Muscle of back (tissue), 11 donors: ENCODE results near the gene AKAP13. TPM values are rescaled to one million over a fixed set of nuclear protein-coding genes. Genes with fewer than 3 reads are reported as not detected.
"Not testable (repeated sequence)": the region's sequence is repeated elsewhere in the genome, so short reads cannot be mapped to it uniquely, and the experiment has no call there.

Experiments used
- DNase-seq, 3 donors: peaks; one replicate each; pipeline versions ENCODE4 v3.0.0 to v3.0.0-alpha.2; 2013
- polyA plus RNA-seq, 10 donors: library from polyadenylated mRNA; unstranded; fragments of 120-200 nt; gene quantifications; one replicate each; pipeline ENCODE4 v1.2.1, GENCODE V29; 2013; ENCODE audit not compliant: insufficient read length in 10 of 10

Gene AKAP13
- polyA plus RNA-seq, 10 donors, result 58.9 to 89.6 (median 65.7) TPM

DNA sequence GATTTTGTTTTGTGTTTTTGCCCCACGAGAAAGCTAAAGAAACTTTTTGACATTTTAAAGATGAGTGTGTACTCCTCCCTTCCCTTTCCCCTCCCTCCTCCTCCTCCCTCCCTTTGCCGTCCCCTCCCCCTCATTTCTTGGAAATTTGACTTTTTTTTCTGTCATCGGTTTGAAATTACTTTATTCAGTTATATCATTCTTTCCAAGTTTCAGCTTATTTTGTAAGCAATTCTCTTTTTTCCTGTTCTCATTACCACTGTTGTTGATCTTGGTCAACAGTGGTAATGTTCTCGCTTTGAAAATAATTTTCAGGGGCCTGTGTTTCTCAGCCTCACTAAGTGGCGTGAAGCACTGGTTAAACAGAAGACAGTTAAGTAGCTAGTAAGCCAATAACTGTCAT, 178.4 kb downstream of the AKAP13 start:
- no peak for DNase-seq

DNA sequence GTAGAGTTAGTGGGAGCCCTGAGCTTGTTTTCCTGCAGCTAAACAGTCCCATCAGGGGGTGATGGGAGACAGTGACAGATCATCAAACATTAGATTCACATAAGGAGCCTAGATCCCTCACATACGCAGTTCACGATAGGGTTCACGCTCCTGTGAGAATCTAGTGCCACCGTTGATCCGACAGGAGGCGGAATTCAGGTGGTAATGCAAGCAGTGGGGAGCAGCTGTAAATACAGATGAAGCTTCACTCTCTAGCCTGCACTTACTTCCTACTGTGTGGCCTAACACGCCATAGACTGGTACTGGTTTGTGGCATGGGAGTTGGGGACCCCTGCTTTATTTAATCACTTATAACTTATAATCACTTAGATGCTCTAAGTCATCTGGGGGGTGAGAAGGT, 179.1 kb downstream of the AKAP13 start:
- no peak for DNase-seq

DNA sequence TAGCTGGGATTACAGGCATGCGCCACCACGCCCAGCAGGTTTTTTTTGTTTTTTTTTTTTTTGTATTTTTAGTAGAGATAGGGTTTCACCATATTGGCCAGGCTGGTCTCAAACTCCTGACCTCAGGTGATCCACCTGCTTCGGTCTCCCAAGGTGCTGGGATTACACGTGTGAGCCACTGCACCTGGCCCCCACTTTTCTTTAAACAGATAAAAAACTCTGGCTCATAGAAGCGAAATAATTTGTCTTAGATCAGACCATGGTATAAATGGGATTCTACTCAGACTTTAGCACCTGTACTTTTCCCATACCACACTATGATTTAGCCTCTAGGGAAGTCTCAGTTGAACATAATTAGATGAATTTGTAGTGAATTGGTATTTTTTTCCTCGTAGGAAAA, 182.4 kb downstream of the AKAP13 start:
- no peak for DNase-seq

DNA sequence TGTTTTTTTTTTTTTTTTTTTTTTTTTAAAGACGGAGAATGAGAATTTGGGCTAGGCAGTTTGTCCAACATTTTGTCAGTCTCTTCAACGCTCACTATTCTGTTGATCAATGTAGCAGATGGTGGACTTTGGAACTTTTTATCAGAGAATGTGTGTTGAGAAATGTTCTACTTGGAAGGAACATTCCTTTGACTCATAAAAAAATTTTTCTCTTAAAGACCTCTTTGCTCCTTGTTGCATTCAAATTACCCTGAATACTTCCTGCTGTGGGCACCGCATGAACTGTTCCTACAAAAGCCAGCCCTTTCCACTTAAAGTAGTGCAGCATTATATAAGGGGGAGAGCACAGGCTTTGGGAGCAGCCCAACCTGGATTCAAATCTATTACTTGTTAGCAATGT, 182.9 kb downstream of the AKAP13 start:
- DNase-seq, result no peak

DNA sequence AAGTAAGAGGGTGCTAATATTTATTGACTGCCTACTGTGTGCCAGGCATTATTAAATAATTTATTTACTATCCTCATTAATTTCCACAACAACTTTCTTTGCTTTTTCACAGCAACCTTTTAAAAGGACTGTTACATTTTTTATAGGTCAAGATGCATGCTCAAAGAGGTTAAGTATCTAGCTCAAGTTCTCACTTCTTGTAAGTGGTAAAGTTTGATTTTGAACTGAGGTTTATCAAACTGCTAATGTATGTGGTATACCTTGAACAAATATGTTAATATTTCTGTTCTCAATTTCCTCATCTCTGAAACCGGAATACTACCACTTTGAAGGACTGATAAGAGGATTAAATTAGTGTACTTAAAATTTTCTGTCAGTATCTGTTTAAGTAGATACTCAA, 183.3 kb downstream of the AKAP13 start:
- DNase-seq, result no peak

DNA sequence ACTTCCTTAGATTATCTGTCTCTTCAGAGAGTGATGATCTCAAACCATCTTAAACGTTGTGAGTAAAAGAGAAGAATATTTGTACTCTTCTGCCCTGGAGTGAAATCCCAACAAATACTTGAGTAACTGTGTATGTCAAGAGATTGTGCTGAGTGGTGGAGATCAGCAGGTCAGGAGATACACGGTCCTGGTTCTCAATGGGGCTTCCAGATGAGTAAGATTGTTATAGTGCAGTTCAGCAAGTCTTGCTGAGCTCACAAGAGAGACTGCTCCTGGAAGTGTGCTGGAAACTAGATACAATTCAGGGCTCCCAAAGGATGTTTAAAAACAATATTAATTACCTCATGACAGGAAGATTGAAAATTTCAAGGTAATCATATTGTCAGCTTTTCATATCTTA, 184.3 kb downstream of the AKAP13 start:
- no peak for DNase-seq

DNA sequence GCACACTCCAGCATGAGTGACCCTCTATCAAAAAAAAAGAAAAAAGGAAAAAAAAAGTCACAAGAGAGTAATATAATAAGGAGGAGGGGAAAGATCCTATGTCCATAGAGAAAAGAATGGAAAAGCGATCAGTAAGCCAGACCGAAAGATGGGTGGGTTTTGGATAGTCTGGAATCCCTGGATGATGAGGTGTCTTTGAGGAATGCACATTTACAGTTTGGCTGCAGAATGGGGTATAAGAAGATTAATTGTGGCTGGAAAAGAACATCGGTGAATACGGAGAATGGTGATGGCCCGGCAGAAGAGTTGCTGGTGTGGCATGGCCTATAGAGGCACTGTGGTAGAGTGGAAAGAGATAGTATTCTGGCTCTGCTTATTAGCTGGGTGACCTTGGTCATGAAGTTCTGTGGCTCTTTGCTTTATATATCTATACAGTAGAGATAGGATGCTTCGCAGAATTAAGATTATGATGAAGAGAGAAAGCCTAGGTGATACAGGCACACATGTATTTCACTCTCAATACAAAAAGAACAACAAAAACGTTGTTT, 187.9 kb downstream of the AKAP13 start:
- no peak for DNase-seq

DNA sequence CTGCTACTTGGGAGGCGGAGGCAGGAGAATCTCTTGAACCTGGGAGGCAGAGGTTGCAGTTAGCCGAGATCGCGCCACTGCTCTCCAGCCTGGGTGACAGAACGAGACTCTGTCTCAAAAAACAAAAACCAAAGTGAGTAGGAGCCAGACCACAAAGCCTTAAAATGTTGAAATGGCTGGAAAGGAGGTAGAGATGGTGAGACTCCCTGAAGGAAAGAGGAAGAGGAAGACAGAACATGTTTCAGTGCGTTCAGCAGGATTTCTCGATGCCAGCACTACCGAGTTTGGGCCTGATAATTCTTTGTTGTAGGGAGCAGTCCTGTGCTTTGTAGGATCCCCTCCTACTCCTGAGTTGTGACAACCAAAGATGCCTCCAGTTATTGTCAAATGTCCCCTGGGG, 189.9 kb downstream of the AKAP13 start:
- DNase-seq, result no peak

DNA sequence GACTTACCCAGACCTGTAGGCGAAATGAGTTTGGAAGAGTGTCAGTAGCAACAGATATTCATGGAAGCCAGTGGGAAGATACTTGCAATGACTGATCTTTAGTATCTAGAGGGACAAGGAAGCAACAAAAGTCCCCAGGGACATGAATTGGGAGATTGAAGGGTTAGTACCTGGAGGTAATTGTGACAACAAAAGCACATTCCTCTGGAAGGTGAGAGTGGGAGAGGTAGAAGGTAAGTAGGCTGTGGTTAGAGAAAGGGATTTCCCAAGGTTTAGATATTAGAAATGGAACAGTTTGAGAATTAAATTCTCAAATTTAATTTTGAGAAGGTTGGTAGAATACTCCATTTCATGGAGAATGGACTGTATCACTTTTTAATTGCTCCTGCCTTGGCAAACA, 191.4 kb downstream of the AKAP13 start:
- no peak for DNase-seq

DNA sequence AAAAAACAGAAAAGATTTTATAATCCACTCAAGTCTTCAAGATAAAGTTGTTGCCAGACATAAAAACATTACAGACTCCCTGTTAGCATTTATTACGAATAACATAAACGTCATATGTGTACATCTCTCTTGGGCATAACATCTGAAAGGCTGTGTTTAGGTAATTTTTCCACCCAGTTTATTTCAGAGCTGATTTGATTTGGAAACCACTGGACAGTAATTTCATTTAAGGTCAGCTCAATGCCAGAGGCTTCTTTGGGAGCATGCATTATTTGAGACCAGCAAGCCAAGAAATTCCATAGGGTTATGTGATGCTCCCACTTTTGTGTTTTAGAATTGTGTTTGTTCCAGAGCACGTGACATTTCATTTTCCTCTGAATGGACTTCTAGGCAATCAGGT, 196.0 kb downstream of the AKAP13 start:
- DNase-seq, result peak in 1 of 3 donors; percentile 64

DNA sequence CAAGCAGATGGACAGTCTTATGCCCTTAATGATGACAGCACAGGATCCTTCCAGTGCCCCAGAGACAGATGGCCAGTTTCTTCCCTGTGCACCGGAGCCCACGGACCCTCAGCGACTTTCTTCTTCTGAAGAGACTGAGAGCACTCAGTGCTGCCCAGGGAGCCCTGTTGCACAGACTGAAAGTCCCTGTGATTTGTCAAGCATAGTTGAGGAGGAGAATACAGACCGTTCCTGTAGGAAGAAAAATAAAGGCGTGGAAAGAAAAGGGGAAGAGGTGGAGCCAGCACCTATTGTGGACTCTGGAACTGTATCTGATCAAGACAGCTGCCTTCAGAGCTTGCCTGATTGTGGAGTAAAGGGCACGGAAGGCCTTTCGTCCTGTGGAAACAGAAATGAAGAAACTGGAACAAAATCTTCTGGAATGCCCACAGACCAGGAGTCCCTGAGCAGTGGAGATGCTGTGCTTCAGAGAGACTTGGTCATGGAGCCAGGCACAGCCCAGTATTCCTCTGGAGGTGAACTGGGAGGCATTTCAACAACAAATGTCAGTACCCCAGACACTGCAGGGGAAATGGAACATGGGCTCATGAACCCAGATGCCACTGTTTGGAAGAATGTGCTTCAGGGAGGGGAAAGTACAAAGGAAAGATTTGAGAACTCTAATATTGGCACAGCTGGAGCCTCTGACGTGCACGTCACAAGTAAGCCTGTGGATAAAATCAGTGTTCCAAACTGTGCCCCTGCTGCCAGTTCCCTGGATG, 198.7 kb downstream of the AKAP13 start:
- no peak for DNase-seq

DNA sequence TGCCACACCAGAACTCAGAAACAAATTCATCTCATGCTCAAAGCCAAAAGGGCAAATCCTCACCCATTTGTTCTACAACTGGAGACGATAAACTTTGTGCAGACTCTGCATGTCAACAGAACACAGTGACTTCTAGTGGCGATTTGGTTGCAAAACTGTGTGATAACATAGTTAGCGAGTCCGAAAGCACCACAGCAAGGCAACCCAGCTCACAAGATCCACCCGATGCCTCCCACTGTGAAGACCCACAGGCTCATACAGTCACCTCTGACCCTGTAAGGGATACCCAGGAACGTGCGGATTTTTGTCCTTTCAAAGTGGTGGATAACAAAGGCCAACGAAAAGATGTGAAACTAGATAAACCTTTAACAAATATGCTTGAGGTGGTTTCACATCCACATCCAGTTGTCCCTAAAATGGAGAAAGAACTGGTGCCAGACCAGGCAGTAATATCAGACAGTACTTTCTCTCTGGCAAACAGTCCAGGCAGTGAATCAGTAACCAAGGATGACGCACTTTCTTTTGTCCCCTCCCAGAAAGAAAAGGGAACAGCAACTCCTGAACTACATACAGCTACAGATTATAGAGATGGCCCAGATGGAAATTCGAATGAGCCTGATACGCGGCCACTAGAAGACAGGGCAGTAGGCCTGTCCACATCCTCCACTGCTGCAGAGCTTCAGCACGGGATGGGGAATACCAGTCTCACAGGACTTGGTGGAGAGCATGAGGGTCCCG, 199.7 kb downstream of the AKAP13 start:
- no peak for DNase-seq

DNA sequence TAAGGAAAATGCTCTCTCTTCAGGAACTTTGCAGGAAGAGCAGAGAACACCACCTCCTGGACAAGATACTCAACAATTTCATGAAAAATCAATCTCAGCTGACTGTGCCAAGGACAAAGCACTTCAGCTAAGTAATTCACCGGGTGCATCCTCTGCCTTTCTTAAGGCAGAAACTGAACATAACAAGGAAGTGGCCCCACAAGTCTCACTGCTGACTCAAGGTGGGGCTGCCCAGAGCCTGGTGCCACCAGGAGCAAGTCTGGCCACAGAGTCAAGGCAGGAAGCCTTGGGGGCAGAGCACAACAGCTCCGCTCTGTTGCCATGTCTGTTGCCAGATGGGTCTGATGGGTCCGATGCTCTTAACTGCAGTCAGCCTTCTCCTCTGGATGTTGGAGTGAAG, 200.5 kb downstream of the AKAP13 start:
- DNase-seq, result no peak

DNA sequence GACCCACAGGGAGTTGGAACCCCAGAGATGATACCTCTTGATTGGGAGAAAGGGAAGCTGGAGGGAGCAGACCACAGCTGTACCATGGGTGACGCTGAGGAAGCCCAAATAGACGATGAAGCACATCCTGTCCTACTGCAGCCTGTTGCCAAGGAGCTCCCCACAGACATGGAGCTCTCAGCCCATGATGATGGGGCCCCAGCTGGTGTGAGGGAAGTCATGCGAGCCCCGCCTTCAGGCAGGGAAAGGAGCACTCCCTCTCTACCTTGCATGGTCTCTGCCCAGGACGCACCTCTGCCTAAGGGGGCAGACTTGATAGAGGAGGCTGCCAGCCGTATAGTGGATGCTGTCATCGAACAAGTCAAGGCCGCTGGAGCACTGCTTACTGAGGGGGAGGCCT, 201.1 kb downstream of the AKAP13 start:
- DNase-seq, result no peak

DNA sequence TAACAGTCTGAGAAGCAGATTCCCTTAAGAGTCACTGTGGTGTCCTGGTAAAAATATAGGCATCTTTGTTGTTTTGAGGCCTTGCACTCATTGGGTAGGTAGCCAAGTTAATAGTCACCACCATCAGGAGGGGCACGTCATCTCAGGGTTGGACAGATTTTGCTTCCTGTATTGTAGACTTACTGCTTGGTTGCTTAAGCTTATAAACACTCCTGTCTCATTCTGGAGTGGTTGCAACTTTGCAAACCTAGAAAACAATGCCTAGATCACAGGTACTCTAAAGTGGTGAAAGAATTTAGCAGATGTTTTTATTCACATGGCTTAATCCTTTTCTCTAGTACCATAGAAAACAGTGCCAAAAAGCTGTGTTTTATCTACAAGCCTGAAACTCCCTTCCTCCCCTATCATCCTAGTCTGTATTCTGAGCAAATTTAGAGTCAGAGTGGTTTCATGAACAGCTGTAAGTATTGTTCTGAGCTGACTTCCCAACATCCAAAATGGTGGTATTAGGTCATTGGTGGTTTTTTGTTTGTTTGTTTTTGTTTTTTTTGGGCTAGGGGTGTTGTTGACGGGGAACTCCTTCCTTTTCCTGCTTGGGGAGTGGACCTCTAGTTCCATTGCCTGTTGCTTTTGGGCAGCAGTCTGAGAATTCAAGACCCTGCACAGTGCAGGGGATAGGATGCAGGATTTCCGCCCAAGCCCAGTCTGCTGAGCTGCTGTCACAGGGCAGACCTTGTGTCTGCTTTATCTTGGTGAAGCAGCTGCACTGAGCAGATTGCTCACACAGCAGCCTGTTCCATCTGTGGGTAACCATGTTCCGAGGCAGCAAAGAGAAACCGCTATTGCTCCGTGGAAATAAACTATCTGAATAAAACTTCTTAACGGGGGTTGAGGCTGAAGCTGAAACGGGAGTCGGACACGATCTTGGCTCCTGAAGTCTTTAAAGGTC, 202.0 kb downstream of the AKAP13 start:
- peak in 1 of 3 donors; percentile 77 for DNase-seq

DNA sequence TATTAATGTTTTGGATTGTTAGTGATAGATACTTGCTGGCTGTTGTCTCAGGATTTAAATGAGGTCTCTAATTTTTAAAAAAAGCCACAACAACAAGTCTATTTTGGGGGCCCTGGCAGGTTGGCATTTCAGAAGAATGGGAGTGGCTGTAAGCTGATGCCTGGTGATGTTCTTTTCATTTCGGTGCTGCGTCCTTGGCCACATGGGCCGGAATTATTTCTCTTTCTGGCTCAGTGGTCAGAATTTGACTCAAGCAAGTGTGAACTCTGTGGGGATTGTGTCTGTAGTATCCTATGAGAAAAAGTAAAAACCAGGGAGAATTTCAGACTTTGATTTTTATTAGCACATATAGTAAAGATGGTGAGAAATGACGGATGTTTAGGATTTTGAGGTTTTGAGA, 203.0 kb downstream of the AKAP13 start:
- DNase-seq, result no peak

DNA sequence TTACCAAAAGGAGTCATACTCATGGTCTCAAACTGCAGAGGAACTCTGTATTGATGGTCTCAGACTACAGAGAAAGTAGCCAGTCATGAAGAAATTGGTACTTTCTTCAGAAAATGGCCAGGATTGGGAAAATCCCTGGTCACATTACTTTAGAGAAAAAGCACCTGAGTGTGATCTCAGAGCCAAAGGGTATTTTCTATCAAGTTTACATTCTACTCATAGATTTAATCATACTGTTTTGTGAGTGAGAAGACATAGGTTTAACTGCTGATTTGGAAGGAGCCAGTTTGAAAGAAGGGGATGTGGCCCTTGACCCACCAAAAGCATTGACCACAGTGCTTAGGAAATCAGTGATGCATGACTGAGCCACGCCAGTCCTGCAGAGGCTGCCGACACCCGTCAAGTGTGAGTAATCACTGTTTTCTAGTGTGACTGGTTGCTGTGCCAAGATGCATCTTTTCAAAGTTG, 203.6 kb downstream of the AKAP13 start:
- no peak for DNase-seq

DNA sequence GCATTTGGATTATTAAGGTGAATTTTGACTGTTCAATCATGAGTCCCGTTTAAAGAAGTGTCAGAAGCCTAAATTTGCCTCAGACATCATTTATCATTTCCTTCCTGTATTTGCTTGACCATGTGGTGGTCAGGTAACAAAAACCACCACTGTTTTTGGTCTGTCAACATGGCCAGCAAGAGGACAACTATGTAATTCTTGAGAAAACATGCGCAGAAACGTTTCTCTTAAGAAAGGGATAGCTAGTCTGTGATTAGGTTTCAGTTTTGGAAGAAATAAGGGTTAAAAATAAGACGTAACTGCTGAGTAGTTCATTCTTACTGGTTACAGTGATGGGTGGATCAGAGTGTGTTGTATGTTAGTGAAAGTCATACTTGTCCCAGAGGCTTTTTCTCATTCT, 204.5 kb downstream of the AKAP13 start:
- DNase-seq, result no peak

DNA sequence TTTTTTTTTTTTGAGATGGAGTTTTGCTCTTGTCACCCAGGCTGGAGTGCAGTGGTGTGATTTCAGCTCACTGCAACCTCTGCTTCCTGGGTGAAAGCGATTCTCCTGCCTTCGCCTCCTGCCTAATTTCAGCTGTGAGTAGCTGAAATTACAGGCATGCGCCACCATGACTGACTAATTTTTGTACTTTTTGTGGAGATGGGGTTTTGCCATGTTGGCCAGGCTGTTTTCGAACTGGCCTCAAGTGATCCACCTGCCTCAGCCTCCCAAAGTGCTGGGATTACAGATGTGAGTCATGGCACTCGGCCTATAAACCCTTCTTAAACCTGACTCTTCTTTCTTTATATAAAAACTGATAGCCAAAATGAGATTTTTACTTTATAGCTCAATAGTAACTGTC, 205.8 kb downstream of the AKAP13 start:
- DNase-seq, result not testable (repeated sequence)

DNA sequence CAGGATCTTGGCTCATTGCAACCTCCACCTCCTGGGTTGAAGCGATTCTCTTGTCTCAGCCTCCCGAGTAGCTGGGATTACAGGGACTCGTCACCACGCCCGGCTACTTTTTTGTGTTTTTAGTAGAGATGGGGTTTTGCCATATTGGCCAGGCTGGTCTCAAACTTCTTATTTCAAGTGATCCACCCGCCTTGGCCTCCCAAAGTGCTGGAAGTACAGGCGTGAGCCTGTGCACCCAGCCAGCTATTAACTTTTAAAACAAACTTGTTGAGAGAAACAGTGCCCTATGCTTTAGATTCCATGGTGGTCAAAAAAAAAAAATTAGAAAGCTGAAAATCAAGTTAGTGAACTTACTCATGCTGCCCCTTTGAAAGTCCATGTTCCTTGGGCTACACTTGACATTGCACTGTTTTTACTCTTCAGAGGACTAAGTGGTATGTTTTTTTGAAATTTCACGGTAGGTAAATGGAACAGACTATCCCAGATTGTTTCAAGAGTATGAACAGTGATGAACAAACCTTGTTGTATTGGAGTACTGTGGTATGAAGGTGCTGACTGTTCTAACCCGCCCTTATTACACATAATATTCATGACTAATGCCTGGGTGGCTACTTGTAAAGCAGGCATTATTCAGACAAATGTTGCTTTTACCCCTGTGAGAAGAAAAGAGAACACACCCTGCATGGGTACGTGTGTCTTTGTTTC, 207.5 kb downstream of the AKAP13 start:
- DNase-seq, result no peak

DNA sequence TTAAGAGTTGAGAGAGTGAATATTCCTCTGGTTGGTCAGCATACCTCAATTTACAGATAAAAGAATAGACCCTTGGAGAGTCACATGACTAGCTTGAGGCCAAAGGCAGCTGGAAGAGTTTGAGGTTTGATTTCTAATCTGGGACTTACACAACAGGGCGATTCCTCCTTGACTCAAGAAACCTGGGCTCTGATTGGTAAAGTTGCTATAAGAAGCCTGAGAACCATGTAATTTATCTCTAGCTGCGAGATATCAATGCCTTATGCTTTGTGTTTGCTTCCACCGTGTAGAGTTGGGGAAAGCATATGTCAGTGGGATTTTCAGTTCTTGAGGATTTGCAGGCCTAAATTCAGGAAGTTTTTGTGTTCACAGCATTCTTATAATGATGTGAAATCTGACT, 208.3 kb downstream of the AKAP13 start:
- DNase-seq, result no peak
